Measurements from ENCODE around the gene ZFP62. TPM values are rescaled to one million over a fixed set of nuclear protein-coding genes. Genes with fewer than 3 reads are reported as not detected.

Gene ZFP62
- total and polyA plus RNA-seq, 2 of the 4 experiments (the other 2 are of a cell fraction), result 8.2 to 20.3 TPM

DNA sequence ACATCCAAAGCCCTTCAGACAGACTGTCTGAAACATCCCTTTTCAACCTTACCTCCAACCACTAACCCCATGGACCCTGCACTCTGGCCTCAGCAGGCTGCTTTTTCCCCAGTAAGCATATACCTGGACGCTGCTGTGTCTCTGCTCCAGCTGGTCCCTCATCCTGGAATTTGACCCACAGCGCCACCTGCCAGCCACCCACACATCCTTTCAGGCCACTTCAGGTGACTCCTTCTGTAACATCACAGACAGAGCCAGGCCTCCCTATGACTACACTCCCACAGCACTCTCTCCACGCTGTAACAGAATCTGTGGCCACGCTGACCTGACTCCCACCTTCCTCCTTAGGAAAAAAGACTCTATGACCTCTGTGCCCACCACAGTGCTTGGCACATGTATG is 61.9 kb downstream of the ZFP62 start:
- Histone ChIP-seq H2AFZ (replicated peaks; ENCODE audit: low read length, poor library complexity) (no peak overlapping the region), H3K27me3 (ENCODE audit: control insufficient read depth, insufficient read depth, low read length) (no peaks in the 10 kb centered on the region), H2BK5ac (ENCODE audit: low read depth, low read length, poor library complexity, severe bottlenecking) (peak overlapping the region; percentile 59), H3K9me1 (ENCODE audit: insufficient read depth, low read length) (peaks cover 42% of the 10 kb centered on the region), H4K91ac (ENCODE audit: insufficient read depth, low read depth, low read length) (peak overlapping the region; percentile 45), H3K27ac (ENCODE audit: insufficient read depth, low read length) (peak overlapping the region; percentile 40), H3K79me1 (ENCODE audit: low read depth in 1 of 2, low read length in 2 of 2) (peaks cover 7 to 60% of the 10 kb centered on the region in 2 experiments), H2BK20ac (ENCODE audit: low read depth, low read length) (peak overlapping the region; percentile 58; the same call in 1 of the 2 replicates), H3K4ac (ENCODE audit: low read depth, low read length) (peak overlapping the region; percentile 75), H3K9ac (ENCODE audit: low read depth, low read length) (no peak overlapping the region), H3K23ac (ENCODE audit: low read depth, low read length) (peak overlapping the region; percentile 39), H4K5ac (ENCODE audit: low read depth, low read length) (no peak overlapping the region), H2BK15ac (ENCODE audit: low read depth, low read length) (0 out of 3 replicates have a peak overlapping the region, but pooled peaks have one; percentile 29), H3K4me1 (ENCODE audit: control insufficient read depth, insufficient read depth, low read length) (peaks cover 35% of the 10 kb centered on the region), H2BK120ac (ENCODE audit: low read depth, low read length) (peak overlapping the region; percentile 68), H3K4me2 (ENCODE audit: low read depth, low read length) (peak overlapping the region; percentile 67), H4K20me1 (ENCODE audit: insufficient read depth, low read length) (peaks cover 77% of the 10 kb centered on the region), H4K8ac (ENCODE audit: low read depth in 2 of 2, low read length in 2 of 2) (peak overlapping the region in 1 of 2 experiments; percentile 23; a peak in 2 of 4 replicates), H3K18ac (ENCODE audit: low read depth, low read length) (peak overlapping the region; percentile 3; the same call in 1 of the 2 replicates), H2AK5ac (ENCODE audit: low read depth, low read length) (peak overlapping the region; percentile 71), H2AK9ac (replicated peaks; ENCODE audit: low read depth, low read length, poor library complexity) (peak overlapping the region; percentile 20), H3K9me3 (ENCODE audit: control insufficient read depth, insufficient read depth, low read length) (no peaks in the 10 kb centered on the region), H3K14ac (replicated peaks; ENCODE audit: low read depth, low read length) (peak overlapping the region; percentile 69; the same call in 1 of the 2 replicates), H3K56ac (ENCODE audit: extremely low read depth, insufficient read depth, low read length) (no peak overlapping the region), H3K4me3 (ENCODE audit: insufficient read depth, low read depth, low read length) (no peak overlapping the region), H3K36me3 (ENCODE audit: control insufficient read depth, insufficient read depth, low read length) (peaks cover 18% of the 10 kb centered on the region)
- DNase-seq (no peak), ATAC-seq (ENCODE audit: low read depth) (no peak)
- no TSS peak for BruUV-seq (replicated peaks)
- intact Hi-C loops (cut with micrococcal nuclease) (no loop called here), in situ Hi-C loops (cut with MboI; ENCODE audit: low sequenced_read_pairs) (no loop called here), dilution Hi-C loops (cut with HindIII; ENCODE audit: low sequenced_read_pairs, unreplicated experiment) (no loop called here)
- CTCF ChIA-PET, result interaction anchor here (0.9 to 1.4 kb wide), 2 partner anchors 15 to 180 kb away, joined by 3 to 5 read pairs; no protein-coding TSS in a partner anchor
- 29% methylated on average over 1 of the region's 4 CpGs; no CpG with 5 or more reads in 1 of the 2 experiments for WGBS, 2 experiments (ENCODE audit: extremely low coverage in 2 of 2, insufficient read length in 1 of 2)
- POLR2A ChIA-PET (ENCODE audit: unreplicated experiment), result no interaction called here
- TF ChIP-seq, protein P1, sequence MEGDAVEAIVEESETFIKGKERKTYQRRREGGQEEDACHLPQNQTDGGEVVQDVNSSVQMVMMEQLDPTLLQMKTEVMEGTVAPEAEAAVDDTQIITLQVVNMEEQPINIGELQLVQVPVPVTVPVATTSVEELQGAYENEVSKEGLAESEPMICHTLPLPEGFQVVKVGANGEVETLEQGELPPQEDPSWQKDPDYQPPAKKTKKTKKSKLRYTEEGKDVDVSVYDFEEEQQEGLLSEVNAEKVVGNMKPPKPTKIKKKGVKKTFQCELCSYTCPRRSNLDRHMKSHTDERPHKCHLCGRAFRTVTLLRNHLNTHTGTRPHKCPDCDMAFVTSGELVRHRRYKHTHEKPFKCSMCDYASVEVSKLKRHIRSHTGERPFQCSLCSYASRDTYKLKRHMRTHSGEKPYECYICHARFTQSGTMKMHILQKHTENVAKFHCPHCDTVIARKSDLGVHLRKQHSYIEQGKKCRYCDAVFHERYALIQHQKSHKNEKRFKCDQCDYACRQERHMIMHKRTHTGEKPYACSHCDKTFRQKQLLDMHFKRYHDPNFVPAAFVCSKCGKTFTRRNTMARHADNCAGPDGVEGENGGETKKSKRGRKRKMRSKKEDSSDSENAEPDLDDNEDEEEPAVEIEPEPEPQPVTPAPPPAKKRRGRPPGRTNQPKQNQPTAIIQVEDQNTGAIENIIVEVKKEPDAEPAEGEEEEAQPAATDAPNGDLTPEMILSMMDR (conservative IDR thresholded peaks at IDR 0.05; ENCODE audit: low read depth, low read length), result peak; percentile 13; the same call in 1 of the 2 replicates
- TF ChIP-seq CEBPB (IDR thresholded peaks at IDR 0.05; ENCODE audit: low read depth, low read length) (no peak), MAZ (IDR thresholded peaks at IDR 0.05; ENCODE audit: borderline replicate concordance, low read depth, low read length) (no peak)
- TF ChIP-seq, protein P2, sequence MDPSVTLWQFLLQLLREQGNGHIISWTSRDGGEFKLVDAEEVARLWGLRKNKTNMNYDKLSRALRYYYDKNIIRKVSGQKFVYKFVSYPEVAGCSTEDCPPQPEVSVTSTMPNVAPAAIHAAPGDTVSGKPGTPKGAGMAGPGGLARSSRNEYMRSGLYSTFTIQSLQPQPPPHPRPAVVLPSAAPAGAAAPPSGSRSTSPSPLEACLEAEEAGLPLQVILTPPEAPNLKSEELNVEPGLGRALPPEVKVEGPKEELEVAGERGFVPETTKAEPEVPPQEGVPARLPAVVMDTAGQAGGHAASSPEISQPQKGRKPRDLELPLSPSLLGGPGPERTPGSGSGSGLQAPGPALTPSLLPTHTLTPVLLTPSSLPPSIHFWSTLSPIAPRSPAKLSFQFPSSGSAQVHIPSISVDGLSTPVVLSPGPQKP (IDR thresholded peaks at IDR 0.05; ENCODE audit: borderline replicate concordance, low read depth, low read length), result no peak

Measured in IMR-90 (cell line).